NCI-H2227 treated with DMSO at 0.1 percent for 48 hours (cell line): ENCODE measurements around the gene CMSS1.

Experiments used
- DNase-seq: peaks from one replicate; lab custom pipeline; 2025; lab: John Stamatoyannopoulos, UW

CMSS1 gene

DNA sequence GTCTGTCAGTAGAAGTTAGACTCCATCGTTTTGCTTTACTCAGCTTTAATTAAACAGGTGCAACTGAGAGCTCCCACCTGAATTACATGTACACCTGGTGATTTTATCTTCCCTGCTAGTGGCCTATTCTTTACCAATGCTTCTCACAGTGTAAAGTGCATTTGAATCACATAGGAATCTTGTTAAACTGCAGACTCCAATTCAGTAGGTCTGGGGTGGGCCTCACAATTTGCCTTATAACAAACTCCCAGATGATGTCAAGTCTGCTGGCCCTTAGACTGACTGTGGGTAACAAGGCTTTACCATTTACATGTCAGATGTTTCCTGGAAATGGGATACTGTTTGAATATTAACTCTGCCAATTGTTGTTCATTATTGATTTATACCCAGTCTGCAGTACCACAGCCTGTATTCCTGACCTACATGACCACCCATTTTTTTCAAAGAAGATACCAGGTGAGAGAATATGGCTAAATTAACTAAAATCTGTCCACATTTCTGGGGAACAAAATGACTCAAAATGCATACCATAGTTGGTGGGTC lies 37.2 kb downstream of the CMSS1 start:
- DNase-seq, result no peak

DNA sequence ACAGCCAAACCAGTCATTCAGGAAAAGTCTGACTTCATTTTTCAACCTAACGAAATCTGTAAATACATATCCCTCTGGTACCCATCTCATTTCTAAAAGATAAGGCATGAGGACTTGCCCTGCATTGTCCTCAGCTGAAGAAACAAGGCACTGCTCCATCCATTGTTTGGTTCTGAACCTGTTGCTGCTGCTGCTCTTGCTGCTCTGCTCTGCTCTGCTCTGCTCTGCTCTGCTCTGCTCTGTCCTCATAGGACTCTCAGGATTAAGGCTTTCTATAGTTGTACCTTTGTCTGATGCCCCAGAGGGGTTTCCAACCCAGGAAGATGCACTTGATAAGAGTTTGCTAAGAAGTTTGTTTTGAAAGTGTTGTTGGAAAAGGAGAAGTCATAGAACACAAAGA lies 38.2 kb downstream of the CMSS1 start:
- DNase-seq, result no peak

DNA sequence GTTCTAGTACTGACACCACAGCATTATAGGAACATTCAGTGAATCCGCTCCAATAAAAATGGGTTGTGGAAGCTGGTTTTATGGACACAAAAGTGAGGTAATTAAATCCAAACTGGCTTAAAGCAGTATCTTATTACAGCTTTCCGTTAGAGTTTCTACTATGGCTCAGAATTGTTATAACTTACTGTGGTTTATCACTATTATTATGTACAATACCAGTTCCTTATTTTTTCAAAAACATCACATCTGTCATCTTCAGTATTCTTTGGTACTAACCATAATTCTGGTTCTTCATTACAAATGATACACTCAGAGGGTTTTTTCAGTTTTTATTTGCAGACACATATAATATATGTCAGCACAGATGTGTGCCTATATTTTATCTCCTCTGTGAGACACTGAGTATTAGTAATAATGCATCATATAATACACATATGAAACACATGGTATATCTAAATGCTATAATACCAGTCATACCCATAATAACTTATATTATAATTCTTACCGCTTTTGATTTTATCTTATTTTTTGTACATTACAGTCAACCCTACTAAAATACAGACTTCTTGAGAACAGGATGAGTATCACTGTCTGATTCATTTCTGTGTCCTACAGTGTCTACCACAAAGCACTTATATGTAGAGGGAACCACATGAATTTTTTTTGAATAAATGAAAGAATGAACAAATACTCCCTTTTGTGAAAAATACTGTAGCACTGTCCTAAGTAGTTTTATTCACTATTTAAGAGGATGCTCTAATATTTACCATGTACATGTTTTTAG lies 39.0 kb downstream of the CMSS1 start:
- no peak for DNase-seq

DNA sequence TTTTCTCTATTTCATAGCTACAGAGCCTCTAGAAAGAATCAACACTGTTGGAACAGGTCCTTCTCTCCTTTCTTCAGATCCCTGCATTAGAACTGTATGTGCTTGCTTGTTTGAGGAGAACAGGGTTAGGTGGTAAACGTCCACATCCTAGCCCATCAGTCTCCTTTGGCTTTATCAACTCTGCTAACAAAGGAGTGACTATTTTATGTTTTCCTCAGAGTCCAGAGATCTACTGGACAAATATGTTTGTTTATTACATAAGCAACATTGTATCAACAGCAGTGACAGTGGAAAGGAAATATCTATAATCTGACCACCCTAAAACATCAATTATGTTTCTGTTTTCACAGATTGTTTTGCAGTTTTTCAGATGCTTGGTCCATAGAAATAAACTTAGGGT lies 39.6 kb downstream of the CMSS1 start:
- DNase-seq, result no peak

DNA sequence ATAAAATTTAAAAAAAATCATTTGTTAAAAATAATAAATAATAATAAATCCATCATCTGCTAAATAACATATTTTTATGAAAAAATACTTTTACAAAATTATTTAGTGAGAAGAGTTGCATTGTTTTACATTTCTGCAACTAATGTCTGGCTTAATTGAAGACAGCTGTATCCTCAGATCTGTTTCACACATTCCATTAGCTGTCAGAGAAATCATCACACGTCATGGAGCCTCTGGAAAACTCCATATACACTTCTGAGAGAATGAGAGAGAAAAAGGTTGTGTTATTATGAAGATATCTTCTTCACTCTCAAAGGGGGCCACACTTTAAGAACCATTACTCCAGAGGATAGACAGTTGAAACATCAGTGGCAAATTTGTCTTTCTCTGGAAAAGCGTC lies 40.8 kb downstream of the CMSS1 start:
- no peak for DNase-seq

DNA sequence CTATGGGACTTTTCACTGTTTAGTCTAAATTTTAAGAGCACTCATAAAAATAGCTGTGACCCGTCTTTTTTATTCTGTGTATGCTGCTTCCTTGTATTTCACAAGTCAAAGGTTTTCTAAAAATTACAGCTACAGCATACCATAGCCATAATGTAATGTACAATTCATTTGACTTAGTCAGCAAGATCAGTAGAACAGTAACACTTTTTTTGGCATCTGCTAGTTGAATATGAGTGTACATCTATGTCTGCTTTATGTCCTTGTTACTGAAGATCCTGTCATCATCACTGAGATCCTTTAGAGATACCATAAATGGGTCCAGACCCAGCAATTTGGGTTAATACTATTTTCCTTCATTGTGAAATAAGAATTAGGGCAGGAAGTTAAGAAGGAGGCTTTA lies 42.2 kb downstream of the CMSS1 start:
- no peak for DNase-seq

DNA sequence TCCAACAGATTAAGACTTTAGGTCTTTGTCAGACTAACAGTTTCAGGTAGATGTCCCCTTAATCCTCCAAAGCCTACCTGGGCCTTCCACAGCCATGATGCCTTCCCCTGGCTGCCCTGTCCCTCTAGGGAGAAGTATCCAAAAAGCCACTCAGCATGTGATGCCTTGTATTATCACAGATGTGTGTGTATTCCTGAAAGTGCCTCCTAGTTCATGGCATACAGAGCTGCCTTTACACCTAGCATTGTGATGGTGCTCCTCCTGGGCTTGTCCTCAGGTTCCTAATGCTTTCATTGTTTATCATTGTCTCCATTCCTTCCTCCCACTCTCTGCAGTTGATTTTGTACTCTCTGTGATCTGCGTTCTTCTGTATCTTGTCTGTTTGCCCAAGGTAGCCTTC lies 43.6 kb downstream of the CMSS1 start:
- no peak for DNase-seq

DNA sequence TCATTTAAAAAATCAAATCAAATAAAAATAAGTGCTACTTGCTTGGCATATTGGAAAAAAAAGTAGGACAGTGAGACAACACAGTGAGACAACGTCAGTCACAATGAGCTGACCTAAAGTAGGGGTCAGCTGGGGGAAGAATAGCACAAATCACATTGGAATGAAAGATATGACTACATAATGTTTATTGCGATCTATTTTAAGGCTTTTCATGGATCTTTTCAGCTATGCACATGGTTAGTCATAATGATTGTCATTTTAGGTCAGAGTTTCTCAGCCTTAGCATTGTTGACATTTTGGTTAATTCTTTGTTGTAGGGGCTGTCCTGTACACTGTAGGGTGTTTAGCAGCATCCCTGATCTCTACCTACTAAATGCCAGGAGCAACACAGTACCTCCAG lies 44.5 kb downstream of the CMSS1 start:
- DNase-seq, result no peak

DNA sequence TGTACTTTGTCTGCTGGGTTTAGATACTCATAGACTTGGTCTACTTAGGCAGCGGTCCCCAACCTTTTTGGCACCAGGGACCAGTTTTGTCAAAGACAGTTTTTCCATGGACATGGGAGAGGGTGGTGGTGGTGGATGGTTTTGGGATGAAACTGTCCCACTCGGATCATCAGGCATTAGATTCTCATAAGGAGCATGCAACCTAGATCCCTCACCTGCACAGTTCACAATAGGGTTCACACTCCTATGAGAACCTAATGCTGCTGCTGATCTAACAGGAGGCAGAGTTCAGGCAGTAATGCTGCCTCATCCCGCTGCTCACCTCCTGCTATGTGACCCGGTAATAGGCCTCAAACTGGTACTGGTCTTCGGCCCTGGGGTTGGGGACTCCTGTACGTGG lies 45.3 kb downstream of the CMSS1 start:
- DNase-seq, result no peak

DNA sequence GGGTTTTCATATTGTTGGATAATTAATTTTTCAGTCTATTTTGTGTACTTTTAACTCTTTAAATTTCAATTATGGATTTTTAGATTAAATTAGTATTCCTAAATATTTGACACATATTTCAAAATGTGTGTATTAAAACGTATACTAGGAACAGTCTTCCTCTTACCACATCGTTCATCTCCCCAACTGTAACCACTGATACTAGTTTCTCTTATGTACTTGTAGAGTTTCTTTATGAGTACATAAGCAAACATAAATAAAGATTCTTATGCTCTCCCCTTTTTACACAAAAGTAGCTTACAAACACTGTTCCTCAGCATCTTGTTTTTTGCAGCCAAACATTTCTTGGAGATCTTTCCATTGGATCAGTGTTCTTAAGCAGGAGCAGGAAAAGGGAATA lies 45.9 kb downstream of the CMSS1 start:
- DNase-seq, result no peak

DNA sequence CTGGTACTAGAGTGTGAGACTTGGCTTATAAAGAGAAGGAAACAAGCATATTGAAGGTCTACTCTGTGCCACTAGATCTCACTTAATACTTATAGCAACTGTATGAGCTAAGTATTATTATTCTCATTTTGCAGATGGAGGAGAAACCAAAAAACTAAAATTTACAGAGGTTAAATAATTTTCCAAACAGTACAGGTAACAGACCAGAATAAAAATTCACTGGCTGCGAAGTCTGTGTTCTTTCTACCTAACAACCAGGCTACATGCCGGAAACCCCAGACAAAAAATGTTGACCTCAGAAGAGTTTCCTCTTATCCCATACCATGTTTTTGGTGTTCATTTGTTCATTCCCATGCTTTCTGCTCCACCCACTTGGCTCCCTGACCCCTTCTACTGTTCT lies 46.6 kb downstream of the CMSS1 start:
- no peak for DNase-seq

DNA sequence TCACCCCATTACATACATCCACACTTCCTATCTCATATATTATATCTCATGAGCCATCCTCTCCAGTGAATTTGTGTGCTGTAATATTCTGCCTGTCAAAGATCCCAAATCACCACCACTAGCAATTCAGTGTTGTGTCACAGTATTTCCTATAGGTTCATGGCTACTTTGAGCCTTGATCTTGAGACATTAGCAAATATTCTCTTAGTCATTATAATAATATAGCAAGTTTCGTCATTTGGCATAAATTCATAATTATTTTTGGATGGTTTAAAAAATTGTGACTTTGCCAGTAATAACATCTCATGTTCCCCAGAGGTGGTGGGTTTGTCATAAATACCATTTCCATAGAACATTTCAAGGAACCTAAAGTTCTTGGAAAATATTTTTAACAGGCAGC lies 47.7 kb downstream of the CMSS1 start:
- DNase-seq, result no peak

DNA sequence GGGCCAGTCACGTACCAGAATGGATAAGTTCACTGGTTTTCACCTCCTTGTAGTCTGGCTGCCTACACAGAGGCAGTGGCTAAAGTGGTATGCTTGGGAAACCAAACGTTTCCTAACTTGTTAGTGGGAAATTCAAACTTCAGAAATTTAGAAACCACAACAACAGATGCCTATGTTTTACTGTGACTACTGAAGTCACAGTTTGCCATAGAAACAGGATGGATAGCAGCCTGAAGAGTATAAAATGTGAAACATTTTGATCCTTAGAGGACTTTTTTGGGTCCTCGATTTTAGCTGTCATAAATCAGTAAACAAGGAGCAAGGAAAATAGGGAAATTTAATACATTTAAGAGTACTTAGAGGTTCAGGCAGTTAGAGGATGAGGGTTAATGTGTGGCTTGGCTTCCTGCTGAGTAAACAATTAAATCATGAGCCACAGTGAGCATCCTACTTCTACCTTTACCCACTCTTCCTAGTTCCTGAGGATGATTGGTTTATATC lies 48.6 kb downstream of the CMSS1 start:
- DNase-seq, result no peak

DNA sequence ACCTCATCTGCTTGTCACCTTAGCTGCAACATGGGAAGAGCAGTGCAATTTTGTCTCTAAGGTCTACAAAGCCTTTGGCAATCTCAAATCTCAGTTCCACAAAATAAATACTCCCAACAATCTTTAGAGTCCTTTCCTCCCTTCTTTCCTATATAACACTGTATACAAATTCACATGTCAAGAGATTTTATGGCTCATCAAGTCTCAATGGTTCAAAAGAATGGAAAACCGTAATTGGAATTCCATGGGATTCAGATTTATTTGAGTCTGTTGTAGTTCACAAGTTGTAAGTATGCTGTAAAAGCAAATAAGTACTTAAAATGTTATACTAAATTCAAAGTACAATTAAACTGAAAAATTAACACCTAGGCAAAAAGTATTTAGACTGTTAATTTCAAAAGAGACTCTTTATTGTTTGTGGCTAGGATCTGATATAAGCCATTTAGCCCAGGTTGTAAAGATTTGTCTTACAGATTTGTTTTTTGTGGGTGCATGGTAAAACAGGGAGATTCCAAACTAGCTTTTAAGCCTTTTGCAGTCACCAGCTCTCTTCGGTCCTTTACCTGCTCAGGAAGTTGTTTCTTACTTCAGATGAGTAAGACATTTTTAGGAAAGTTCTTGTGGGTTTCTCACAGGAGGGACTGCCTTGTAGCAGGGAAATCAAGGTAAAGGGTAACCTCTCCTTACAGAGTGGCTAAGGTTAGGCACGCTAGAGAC lies 50.1 kb downstream of the CMSS1 start:
- DNase-seq, result no peak

DNA sequence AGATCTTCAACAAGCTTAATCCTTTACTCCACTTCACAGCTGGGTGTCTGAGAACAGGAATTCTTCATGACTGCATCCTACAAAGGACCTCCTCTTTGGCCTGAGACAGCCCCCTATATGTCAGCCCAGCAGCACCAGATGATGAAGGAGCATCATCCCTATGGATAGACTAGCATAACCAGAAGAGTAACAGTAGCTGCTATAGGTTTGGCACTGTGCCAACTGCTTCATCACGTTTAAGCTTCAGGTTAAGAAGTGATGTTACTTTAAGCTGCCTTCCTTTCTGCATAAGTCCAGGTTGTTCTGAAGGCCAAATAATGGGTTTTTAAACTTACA lies 50.6 kb downstream of the CMSS1 start:
- no peak for DNase-seq

DNA sequence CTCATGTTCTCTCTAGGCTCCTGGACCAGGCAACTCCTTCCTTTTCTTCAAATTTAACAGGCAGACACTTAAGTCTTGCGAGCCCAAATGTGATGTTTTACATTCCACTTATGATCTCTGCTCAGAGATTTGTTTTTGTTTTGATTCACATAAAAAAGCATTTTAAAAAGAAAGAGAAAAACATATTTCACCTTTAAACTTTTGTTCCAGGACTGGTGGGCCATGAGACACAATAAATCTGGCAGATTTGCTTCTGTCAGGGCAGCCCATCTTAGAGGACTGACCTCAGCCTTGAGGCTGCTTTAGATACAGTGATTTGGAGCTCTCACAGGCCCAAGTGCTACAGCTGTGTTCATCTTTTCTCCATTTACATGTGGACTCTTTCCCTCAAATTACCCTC lies 52.0 kb downstream of the CMSS1 start:
- DNase-seq, result no peak

DNA sequence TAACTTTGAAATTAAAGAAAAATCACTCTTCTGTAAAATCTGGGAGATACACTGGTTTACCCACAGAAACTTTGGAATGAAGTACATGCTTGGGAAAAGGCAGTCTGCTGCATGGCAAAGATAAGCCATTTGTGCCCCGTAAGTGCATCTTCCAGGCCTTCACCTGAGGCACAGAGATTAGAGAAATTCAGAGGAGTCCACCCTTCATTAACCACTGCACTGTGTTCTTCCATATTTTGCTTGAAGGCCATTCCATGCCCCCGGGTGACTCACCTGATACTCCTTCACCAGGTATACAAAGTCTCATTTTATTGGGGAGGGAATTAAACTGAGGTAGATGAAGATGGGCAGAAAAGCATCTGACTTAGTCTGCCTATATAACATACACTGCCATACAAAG lies 53.0 kb downstream of the CMSS1 start:
- DNase-seq, result no peak

DNA sequence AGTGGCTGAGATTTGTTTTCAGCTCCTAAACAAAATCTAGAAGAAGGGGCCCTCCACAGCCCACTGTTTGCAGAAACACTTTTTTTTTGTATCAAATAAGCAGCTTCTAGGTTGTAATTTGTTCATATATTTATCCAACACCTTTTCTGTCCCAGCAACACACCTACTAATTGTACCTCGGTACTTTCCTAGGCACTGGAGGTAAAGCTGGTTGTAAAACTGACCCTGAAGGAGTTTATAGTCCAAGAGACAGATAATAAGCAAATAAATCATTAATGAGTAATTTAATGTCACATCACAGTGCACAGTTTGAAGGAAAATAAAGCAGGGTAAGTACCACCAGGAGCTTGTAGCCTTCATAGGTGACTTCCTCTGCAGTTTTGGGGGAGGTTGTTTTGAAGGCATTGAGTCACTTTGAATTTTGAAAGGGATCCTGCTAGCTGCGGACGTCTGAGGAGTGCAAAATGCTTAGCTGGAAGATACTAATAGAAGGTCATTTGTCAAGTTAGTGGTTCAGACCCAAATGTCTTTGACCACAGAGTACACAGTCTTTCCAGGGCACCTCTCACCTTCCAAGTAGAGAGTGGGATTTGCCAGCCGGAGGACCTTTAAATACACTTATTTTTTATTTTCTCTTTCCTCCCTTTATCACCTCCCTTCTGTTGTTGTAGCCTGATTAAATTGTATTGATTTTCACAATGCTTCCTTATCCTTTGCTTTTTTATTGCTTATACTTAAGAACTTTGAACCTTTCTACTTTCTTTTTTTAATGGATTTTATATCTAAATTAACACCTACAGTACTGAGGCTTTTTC lies 53.8 kb downstream of the CMSS1 start:
- DNase-seq, result no peak

DNA sequence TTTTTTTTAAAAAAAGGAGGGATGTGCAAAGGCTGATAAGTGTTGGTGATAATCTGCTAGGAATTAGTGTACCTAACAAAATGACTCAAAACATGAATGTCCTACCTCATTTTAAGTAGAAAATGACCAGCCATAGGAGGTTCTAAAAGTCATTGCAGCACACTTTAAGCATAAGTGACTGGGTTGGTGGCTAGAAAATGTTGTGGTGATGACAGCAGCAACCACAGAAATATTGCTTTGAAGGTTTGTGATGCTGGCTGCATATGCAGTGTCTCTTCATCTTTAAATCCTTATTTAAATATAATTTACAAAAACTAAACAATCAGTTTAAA lies 55.2 kb downstream of the CMSS1 start:
- DNase-seq, result no peak

DNA sequence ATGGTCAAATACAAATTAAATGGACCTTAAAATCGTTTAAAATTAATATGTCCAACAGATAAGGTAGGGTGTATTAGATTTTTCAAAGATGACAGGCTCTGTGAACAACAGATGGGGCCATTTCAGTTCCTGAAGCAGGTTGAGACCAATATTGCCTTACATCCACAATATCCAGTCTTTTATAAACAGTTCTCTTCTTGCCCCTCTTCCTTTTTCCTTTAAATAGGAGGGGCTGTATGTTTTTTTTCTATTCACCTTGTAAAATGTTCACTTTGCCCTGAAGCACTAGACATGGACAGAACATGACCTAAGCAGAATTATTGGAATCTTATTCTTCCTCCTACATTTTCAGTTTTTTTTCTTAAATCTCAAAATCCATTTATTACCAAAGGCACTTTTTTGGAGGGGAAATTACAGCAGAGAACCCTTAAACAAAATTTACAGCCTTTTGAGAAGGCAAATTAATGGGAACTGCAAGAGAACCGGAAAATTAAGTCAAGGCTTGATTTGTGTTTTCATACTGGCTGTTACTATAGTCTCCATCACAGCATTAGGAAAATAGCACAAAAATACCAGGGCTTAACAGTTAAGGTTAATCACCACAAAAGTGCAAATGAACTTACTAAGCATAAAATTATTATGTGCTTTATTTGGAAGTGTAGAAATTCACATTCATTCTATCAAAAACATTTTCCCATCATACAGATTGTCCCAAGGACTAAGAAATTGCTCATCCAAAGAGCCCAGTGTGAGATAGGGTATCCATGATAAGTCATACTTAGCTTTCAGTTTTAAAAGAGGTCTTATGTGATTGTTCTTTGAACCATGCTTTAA lies 55.8 kb downstream of the CMSS1 start:
- no peak for DNase-seq

DNA sequence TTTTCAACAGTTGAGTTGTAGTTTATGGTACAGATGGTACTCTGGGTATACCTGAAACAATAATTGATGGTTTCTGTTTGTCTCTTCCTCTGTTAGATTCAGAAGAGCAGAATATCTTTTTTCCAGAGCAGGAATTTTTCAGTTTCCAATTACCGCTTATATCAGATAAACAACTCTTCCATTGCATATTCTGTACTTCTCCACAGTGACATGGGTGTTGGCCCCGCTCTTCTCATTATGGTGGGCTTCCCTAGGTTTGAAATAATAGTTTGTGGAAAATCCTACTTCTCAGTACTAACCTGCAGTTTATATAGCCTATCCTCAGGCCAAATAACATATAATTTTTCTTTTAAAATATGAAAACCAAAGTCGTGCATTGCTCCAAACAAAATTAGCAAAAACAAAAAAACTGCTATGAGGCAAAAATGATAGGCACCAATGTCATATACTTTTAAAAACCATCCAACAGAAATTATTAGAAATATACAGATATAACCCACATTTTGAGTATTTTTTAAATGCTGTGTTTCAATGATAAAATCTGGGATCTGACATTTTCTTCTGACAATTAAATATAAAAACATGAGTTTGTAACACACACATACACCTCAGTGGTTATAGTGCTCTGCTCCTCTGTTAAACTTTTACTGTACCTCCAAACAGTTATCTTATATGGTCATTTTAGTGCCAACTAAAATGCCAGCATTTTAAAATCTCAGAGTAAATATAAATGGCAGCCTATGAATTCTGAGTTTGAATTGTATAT lies 56.8 kb downstream of the CMSS1 start:
- no peak for DNase-seq
